AG04449 (cell line): ENCODE data around the gene AGFG1.
"Not testable (repeated sequence)": the region's sequence is repeated elsewhere in the genome, so short reads cannot be mapped to it uniquely, and the experiment has no call there.

Source experiments
- CTCF ChIA-PET: fragments of 350-600 bp; formaldehyde crosslinking; extraction: SDS; loops from one replicate; lab custom pipeline; 2021; ENCODE audit warnings: antibody characterized with exemption; lab: Yijun Ruan, JAX
- POLR2A ChIA-PET: fragments of 400-600, 350-600 bp; formaldehyde crosslinking; extraction: SDS; loops from one replicate; lab custom pipeline; 2020; ENCODE audit warnings: antibody characterized with exemption, inconsistent platforms; lab: Yijun Ruan, JAX
- DNase-seq: peaks from one replicate; pipeline ENCODE4 v3.0.0-alpha.2; 2010; ENCODE audit warnings: low read depth, low spot score
- H3K4me3 ChIP-seq: 2 replicates; pipeline ENCODE4 v1.5.1; 2011; ENCODE audit warnings: low read depth, mild to moderate bottlenecking, control low read depth, low read length
- TF ChIP-seq, protein P1 (sequence below): IDR thresholded peaks from one replicate; pipeline ENCODE4 v1.5.1; 2011; ENCODE audit warnings: mild to moderate bottlenecking, moderate library complexity, low read length, control low read depth, inconsistent platforms; ENCODE audit not compliant: insufficient read depth; ENCODE audit errors: missing control alignments

AGFG1 gene

DNA sequence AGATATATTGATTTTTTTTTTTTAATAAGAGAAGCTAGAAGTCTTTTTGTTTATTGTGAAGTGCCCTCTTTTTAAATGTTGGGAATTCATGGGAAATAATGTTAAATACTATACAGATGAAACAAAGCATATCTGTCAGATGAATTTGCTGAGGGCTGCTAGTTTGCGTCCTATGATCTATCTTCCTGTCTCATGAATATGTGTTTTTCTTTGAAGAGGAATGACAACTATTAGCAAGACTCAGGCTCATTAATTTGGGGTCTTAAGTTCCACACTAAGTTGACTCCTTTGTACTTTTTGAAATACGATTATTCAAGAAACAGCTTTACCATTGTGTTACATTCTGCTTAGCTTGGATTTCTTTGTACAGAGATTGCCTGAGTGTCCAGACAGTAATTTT, 57.9 kb downstream of the AGFG1 start:
- TF ChIP-seq, protein P1, sequence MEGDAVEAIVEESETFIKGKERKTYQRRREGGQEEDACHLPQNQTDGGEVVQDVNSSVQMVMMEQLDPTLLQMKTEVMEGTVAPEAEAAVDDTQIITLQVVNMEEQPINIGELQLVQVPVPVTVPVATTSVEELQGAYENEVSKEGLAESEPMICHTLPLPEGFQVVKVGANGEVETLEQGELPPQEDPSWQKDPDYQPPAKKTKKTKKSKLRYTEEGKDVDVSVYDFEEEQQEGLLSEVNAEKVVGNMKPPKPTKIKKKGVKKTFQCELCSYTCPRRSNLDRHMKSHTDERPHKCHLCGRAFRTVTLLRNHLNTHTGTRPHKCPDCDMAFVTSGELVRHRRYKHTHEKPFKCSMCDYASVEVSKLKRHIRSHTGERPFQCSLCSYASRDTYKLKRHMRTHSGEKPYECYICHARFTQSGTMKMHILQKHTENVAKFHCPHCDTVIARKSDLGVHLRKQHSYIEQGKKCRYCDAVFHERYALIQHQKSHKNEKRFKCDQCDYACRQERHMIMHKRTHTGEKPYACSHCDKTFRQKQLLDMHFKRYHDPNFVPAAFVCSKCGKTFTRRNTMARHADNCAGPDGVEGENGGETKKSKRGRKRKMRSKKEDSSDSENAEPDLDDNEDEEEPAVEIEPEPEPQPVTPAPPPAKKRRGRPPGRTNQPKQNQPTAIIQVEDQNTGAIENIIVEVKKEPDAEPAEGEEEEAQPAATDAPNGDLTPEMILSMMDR: no peak
- no peak for DNase-seq
- H3K4me3 ChIP-seq: no peak overlapping the region
- POLR2A ChIA-PET: no interaction called here
- CTCF ChIA-PET: interaction anchor here (2.8 kb wide), 1 partner anchor 59 kb away, joined by 8 read pairs; the partner anchor contains the start of gene AGFG1

GRCh38 chr2:227534714-227535113, 62.8 kb downstream of the AGFG1 start:
- DNase-seq: no peak
- TF ChIP-seq, protein P1: no peak
- no peak overlapping the region for H3K4me3 ChIP-seq
- POLR2A ChIA-PET: no interaction called here
- CTCF ChIA-PET: no interaction called here

GRCh38 chr2:227536445-227536844, 64.5 kb downstream of the AGFG1 start:
- TF ChIP-seq, protein P1: no peak
- CTCF ChIA-PET: no interaction called here
- DNase-seq: no peak

DNA sequence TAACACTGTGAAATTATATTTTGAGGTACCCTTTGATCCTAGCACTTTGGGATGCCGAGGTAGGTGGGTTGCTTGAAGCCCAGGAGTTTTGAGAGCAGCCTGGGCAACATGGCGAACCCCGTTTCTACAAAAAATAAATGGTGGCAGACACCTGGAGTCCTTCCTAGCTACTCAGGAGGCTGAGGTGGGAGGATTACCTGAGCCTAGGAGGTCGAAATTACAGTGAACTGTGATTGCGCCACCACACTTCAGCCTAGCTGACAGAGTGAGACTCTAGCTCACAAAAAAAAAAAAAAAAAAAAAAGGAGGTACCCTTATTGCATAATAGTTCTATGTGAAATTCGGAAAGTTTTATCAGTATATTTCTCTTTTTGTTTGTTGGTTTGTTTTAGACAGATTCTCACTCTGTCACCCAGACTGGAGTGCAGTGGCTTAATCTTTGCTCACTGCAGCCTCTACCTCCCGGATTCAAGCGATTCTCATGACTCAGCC, 67.6 kb downstream of the AGFG1 start:
- TF ChIP-seq, protein P1: no peak
- CTCF ChIA-PET: interaction anchor here (0.6 kb wide), 1 partner anchor 17 kb away, joined by 3 read pairs; no protein-coding TSS in a partner anchor
- POLR2A ChIA-PET: no interaction called here
- no peak overlapping the region for H3K4me3 ChIP-seq
- no peak for DNase-seq

More at GRCh38 chr2:227536445-227536844, 64.5 kb downstream of the AGFG1 start:
- no peak overlapping the region for H3K4me3 ChIP-seq
- POLR2A ChIA-PET: no interaction called here

DNA sequence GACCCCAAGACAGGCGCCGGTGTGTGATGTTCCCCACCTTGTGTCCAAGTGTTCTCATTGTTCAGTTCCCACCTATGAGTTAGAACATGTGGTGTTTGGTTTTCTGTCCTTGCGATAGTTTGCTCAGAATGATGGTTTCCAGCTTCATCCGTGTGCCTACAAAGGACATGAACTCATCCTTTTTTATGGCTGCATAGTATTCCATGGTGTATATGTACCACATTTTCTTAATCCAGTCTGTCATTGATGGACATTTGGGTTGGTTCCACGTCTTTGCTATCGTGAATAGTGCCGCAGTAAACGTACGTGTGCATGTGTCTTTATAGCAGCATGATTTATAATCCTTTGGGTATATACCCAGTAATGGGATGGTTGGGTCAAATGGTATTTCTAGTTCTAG, 68.4 kb downstream of the AGFG1 start:
- DNase-seq, POLR2A ChIA-PET, H3K4me3 ChIP-seq, CTCF ChIA-PET: not testable (repeated sequence)

- TF ChIP-seq, protein P1: no peak
- ChIA-PET CTCF (interaction anchor here (1.2 to 1.3 kb wide), 2 partner anchors 15 to 75 kb away, joined by 3 read pairs; no protein-coding TSS in a partner anchor), POLR2A (no interaction called here)
- H3K4me3 ChIP-seq: no peak overlapping the region
- DNase-seq: no peak
These were observed 74.0 kb downstream of the AGFG1 start for GRCh38 chr2:227545990-227546389.

DNA sequence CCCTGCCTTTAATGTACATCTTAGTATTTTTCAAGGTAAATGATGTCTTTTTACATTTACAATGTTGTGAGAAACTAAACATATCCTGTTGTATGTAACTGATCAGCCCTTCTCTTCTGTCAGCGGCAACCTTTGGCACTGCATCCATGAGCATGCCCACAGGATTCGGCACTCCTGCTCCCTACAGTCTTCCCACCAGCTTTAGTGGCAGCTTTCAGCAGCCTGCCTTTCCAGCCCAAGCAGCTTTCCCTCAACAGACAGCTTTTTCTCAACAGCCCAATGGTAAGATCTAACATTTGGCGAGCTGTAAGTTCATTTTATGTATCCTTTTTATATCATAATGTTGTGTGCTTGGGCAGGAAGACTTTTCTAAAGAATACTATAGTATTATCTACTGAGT, 79.9 kb downstream of the AGFG1 start:
- no peak overlapping the region for H3K4me3 ChIP-seq
- TF ChIP-seq, protein P1: no peak
- ChIA-PET POLR2A (no interaction called here), CTCF (no interaction called here)
- DNase-seq: no peak
